HL-60 (cell line): ENCODE results near the gene HOXB6.

ENCODE experiments used
- DNase-seq, 2 experiments: peaks; one replicate each; pipeline ENCODE4 v3.0.0-alpha.2; 2010 to 2020; ENCODE audit warnings: low read depth in 1 of 2, low spot score in 1 of 2
- H3K27ac ChIP-seq: fragments of 250-450 bp; sonication (Bioruptor Pico); replicated peaks from 2 replicates; pipeline ENCODE4 v1.5.1; 2020; ENCODE audit warnings: mild to moderate bottlenecking, moderate library complexity
- H3K27me3 ChIP-seq: fragments of 250-450 bp; sonication (Bioruptor Pico); 2 replicates; pipeline ENCODE4 v1.5.1; 2021; ENCODE audit warnings: mild to moderate bottlenecking, moderate library complexity; ENCODE audit not compliant: insufficient read depth, poor library complexity, severe bottlenecking
- H3K4me3 ChIP-seq: replicated peaks from 2 replicates; pipeline ENCODE4 v1.5.1; 2011; ENCODE audit warnings: mild to moderate bottlenecking, control low read depth, low read length; ENCODE audit not compliant: insufficient read depth
- GABPA ChIP-seq: IDR thresholded peaks from 2 replicates; pipeline ENCODE4 v1.6.1; 2012; ENCODE audit warnings: low read depth
- POLR2AphosphoS5 ChIP-seq: IDR thresholded peaks from 2 replicates; pipeline ENCODE4 v1.6.1; 2012; ENCODE audit warnings: low read depth
- SPI1 ChIP-seq: IDR thresholded peaks from 2 replicates; pipeline ENCODE4 v1.6.1; 2012; ENCODE audit warnings: low read depth, mild to moderate bottlenecking, borderline replicate concordance
- TF ChIP-seq, protein P1 (sequence below): IDR thresholded peaks from 2 replicates; pipeline ENCODE4 v1.6.1; 2012; ENCODE audit warnings: low read depth; ENCODE audit not compliant: insufficient replicate concordance
- TF ChIP-seq, protein P2 (sequence below): IDR thresholded peaks from one replicate; pipeline ENCODE4 v1.5.1; 2011; ENCODE audit warnings: low read length, control low read depth, inconsistent platforms; ENCODE audit not compliant: insufficient read depth

HOXB6 gene

DNA sequence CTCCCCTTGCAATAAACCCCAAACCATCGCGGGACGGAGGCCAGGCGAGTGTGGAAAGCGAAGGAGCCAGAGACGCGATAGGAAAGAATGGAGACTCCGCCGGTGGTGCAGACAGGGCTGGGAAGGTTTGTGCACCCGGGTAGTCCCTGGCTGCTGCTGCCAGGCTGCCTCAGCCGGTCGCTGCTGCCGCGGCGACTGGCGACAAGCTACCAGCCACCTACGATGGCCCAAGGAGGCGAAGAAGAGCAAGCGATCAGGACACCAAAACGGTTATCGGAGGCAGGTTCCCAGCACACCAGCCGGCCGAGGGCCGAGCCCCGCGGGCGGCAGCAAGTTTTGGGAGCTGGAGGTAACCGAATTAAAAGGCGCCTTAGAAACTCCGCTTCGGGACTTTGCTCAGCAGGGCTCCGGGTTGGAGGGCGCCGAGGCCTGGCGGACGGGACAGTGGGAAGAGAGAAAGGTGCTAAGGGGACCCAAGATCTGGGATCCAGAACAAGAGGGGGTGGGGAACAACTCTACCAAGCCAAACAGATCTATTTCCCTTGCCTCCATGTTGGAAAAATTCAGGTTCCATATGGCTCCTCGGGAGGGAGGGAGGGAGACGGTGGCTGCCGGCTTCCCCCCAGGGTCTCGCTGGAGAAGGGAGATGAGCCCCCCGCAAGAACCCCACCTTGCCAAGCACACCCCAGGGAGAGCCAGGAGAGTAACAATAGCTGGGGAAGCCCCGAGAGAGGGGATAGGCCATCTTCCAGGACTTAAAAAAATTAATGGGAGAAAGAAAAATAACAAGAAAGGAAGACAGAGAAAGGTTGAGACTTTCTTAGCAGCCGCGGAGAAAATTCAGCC is 50.2 kb downstream of the HOXB6 start:
- TF ChIP-seq, protein P1, sequence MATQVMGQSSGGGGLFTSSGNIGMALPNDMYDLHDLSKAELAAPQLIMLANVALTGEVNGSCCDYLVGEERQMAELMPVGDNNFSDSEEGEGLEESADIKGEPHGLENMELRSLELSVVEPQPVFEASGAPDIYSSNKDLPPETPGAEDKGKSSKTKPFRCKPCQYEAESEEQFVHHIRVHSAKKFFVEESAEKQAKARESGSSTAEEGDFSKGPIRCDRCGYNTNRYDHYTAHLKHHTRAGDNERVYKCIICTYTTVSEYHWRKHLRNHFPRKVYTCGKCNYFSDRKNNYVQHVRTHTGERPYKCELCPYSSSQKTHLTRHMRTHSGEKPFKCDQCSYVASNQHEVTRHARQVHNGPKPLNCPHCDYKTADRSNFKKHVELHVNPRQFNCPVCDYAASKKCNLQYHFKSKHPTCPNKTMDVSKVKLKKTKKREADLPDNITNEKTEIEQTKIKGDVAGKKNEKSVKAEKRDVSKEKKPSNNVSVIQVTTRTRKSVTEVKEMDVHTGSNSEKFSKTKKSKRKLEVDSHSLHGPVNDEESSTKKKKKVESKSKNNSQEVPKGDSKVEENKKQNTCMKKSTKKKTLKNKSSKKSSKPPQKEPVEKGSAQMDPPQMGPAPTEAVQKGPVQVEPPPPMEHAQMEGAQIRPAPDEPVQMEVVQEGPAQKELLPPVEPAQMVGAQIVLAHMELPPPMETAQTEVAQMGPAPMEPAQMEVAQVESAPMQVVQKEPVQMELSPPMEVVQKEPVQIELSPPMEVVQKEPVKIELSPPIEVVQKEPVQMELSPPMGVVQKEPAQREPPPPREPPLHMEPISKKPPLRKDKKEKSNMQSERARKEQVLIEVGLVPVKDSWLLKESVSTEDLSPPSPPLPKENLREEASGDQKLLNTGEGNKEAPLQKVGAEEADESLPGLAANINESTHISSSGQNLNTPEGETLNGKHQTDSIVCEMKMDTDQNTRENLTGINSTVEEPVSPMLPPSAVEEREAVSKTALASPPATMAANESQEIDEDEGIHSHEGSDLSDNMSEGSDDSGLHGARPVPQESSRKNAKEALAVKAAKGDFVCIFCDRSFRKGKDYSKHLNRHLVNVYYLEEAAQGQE: no peak
- TF ChIP-seq, protein P2, sequence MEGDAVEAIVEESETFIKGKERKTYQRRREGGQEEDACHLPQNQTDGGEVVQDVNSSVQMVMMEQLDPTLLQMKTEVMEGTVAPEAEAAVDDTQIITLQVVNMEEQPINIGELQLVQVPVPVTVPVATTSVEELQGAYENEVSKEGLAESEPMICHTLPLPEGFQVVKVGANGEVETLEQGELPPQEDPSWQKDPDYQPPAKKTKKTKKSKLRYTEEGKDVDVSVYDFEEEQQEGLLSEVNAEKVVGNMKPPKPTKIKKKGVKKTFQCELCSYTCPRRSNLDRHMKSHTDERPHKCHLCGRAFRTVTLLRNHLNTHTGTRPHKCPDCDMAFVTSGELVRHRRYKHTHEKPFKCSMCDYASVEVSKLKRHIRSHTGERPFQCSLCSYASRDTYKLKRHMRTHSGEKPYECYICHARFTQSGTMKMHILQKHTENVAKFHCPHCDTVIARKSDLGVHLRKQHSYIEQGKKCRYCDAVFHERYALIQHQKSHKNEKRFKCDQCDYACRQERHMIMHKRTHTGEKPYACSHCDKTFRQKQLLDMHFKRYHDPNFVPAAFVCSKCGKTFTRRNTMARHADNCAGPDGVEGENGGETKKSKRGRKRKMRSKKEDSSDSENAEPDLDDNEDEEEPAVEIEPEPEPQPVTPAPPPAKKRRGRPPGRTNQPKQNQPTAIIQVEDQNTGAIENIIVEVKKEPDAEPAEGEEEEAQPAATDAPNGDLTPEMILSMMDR: no peak
- TF ChIP-seq POLR2AphosphoS5 (no peak), GABPA (no peak), SPI1 (no peak)
- Histone ChIP-seq H3K27me3 (peaks cover 36% of the 10 kb centered on the region), H3K4me3 (no peak overlapping the region), H3K27ac (no peak overlapping the region)
- no peak for DNase-seq

DNA sequence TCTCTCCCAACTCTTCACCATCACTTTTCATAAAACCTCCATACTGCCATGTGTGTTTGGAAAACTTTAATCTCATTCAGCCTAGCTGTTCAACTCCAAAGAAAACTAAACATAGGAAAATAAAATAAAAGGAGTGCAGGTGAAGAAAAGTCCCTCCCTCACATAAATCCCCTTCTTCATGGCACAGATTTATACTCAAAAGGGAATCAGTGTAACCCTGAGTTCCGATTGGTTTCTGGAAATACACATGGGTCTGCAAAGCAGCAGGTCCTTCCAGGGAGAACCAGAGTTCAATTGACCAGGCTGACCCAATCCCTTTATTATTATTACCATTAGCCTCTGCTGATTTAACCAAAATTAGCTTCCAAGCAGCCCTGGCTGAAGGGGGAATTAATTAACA is 51.0 kb downstream of the HOXB6 start:
- Histone ChIP-seq H3K4me3 (no peak overlapping the region), H3K27me3 (peaks cover 34% of the 10 kb centered on the region), H3K27ac (no peak overlapping the region)
- no peak for DNase-seq
- no peak for TF ChIP-seq GABPA
- TF ChIP-seq, protein P2: no peak
- no peak for TF ChIP-seq SPI1
- TF ChIP-seq POLR2AphosphoS5: no peak
- TF ChIP-seq, protein P1: no peak

GRCh38 chr17:48553190-48553547 is 51.6 kb downstream of the HOXB6 start:
- H3K27ac ChIP-seq: no peak overlapping the region
- TF ChIP-seq SPI1: no peak
- TF ChIP-seq, protein P2: no peak
- no peak for TF ChIP-seq POLR2AphosphoS5
- TF ChIP-seq, protein P1: no peak
- no peak for TF ChIP-seq GABPA
- H3K4me3 ChIP-seq: no peak overlapping the region
- DNase-seq: no peak
- peaks cover 38% of the 10 kb centered on the region for H3K27me3 ChIP-seq
